ENCODE measurements around the gene AGPAT1.
"Not testable (repeated sequence)": the region's sequence is repeated elsewhere in the genome, so short reads cannot be mapped to it uniquely, and the experiment has no call there.

The AGPAT1 gene

DNA sequence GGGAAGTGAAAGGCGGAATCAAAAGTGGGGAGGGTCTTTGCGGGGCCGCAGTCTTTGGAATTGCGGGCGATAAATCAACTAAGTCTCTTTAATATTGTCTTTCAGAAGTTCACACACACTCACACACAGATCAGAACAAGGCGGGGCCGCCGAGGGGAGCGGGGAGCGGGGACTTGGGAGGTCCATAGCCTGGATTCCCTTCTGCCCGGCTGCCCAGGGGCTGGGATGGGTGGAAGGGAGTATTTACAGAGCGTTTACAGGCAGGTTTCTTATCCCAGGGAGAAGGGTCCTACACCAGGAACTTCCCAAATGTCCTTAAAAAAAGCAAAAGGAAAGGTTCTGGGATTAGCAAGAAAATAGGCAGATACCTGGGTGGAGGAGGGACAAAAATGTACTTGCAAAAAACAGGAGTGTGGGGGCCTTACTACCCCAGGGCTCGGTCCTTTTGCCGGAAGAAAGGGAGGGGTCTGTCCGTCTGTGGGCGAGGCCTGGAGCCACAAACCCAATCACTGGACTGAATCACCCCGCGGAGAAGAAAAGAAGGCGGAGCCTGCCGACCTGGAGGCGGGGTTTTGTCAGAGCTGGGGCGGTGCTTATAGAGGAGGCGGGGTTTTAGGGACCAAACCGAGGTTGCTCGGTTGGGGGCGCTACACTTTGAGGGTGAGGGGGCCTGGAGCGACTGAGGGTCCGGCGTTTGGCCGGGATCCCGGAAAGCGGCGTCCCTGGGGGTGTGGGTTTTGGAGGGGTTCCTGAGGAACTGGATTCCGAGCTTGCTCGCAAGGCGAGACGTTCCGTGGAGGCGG is 27.4 kb downstream of the AGPAT1 start:
- Histone ChIP-seq H3K27ac (ENCODE audit: low read length) (no peak overlapping the region), H3K4me1 (ENCODE audit: control insufficient read depth, insufficient read depth, low read length) (peaks cover 9% of the 10 kb centered on the region), H3K27me3 (ENCODE audit: control insufficient read depth, insufficient read depth, low read length) (no peaks in the 10 kb centered on the region), H3K9me3 (ENCODE audit: control insufficient read depth, insufficient read depth, low read length) (no peaks in the 10 kb centered on the region), H3K36me3 (ENCODE audit: control insufficient read depth, insufficient read depth, low read length) (no peaks in the 10 kb centered on the region), H3K4me3 (ENCODE audit: low read length) (no peak overlapping the region)
- WGBS (ENCODE audit: insufficient coverage, insufficient read length), result no CpG with 5 or more reads among the region's 39 CpGs
- no peak for DNase-seq (ENCODE audit: low read depth, low spot score)

DNA sequence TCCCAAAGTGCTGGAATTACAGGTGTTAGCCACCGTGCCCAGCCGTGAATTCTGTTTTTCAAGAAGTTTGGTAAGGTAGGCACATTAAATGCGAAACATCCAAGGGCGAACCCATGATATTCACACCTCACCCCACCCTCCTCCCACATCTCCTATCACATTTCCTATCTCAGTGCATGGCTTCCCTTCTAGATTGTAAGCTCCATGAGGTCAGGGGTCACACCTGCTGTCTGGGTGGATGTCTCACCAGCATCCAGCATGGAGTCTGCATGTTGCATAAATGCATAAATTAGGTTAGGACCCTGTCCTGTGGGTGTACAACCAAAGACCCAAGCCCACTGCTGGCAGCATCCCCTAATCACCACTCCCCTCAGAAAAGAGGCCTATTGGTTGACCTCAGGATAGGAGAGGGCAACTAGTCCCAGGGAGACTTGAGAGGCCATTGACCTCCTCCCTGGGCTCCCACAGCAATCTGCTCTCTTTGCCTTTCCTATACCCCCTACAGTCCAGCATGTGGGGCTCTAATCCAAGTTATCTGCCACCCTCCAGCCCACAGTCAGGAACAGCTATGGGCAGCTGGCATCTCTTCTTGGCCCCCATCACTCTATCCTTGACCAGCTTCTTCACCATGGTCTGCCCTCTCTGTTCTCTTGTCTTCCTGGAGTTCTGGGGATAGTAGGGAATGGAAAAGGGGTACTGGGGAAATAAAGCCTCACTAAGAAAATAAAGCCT is 28.3 kb downstream of the AGPAT1 start:
- no peak for DNase-seq (ENCODE audit: low read depth, low spot score)
- Histone ChIP-seq H3K27me3 (ENCODE audit: control insufficient read depth, insufficient read depth, low read length) (no peaks in the 10 kb centered on the region), H3K9me3 (ENCODE audit: control insufficient read depth, insufficient read depth, low read length) (no peaks in the 10 kb centered on the region), H3K36me3 (ENCODE audit: control insufficient read depth, insufficient read depth, low read length) (no peaks in the 10 kb centered on the region), H3K4me1 (ENCODE audit: control insufficient read depth, insufficient read depth, low read length) (peaks cover 9% of the 10 kb centered on the region), H3K27ac (ENCODE audit: low read length) (no peak overlapping the region), H3K4me3 (ENCODE audit: low read length) (no peak overlapping the region)
- WGBS (ENCODE audit: insufficient coverage, insufficient read length), result no CpG with 5 or more reads among the region's 4 CpGs

DNA sequence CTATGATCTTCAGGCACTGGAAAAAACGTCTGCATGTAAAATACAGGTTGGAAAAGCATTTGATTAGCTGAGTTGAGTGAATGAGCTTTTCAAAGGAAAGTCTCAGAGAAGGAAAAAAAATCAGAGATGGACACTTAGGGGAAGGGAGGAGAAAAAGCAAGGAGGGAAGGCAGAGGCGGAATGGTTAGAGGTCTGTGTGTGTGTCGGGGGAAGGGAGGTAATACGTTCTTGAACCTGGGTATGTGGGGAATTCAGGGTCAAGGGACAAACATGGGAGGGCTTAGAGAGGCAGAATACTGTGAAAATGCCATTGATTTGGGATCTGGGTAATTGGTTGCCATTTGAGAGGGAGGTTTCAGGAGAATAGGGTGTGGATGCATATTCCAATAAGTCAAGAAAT is 29.2 kb downstream of the AGPAT1 start:
- no peaks in the 10 kb centered on the region for H3K27me3 ChIP-seq (ENCODE audit: control insufficient read depth, insufficient read depth, low read length)
- H3K27ac ChIP-seq (ENCODE audit: low read length), result no peak overlapping the region
- WGBS (ENCODE audit: insufficient coverage, insufficient read length), result no CpG with 5 or more reads among the region's 4 CpGs
- H3K9me3 ChIP-seq (ENCODE audit: control insufficient read depth, insufficient read depth, low read length), result no peaks in the 10 kb centered on the region
- no peak overlapping the region for H3K4me3 ChIP-seq (ENCODE audit: low read length)
- peaks cover 7% of the 10 kb centered on the region for H3K4me1 ChIP-seq (ENCODE audit: control insufficient read depth, insufficient read depth, low read length)
- DNase-seq (ENCODE audit: low read depth, low spot score), result no peak
- H3K36me3 ChIP-seq (ENCODE audit: control insufficient read depth, insufficient read depth, low read length), result no peaks in the 10 kb centered on the region

DNA sequence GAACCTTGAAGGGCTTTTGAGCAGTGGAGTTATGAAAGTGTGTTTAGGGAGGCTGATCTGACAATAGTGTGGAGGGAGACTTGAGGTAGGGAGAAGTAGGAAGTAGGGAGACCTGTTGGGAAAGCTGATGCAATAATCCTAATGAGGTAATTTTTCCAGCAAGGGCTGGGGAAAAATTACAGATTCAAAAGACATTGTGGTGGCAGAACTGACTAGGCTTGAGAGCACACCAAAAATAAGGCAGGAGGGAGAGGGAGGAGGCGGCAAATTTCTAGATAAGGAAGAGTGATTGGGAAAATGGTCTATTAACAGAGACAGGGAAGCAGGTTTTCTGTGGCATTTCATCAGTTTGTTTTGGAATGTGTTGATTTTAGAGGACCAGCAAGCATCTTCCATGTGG is 29.6 kb downstream of the AGPAT1 start:
- WGBS (ENCODE audit: insufficient coverage, insufficient read length), result no CpG with 5 or more reads among the region's 1 CpG

DNA sequence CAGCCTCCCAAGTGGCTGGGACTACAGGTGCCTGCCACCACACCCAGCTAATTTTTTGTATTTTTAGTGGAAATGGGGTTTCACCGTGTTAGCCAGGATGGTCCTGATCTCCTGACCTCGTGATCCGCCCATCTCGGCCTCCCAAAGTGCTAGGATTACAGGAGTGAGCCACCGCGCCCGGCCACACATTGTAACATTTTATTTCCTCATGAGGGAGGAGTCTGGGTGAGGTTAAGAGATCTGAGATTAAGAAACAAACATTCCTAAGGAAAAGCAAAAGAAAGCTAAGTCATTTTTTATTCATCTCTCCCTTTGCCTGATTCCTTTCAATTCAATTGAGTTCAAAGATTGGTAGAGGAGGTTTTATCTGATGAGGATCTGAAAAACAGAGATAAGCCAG is 31.6 kb downstream of the AGPAT1 start:
- not testable (repeated sequence) for H3K4me3 ChIP-seq (ENCODE audit: low read length); H3K27ac ChIP-seq (ENCODE audit: low read length); H3K36me3 ChIP-seq (ENCODE audit: control insufficient read depth, insufficient read depth, low read length); H3K27me3 ChIP-seq (ENCODE audit: control insufficient read depth, insufficient read depth, low read length); H3K9me3 ChIP-seq (ENCODE audit: control insufficient read depth, insufficient read depth, low read length); H3K4me1 ChIP-seq (ENCODE audit: control insufficient read depth, insufficient read depth, low read length); DNase-seq (ENCODE audit: low read depth, low spot score)
- WGBS (ENCODE audit: insufficient coverage, insufficient read length), result no CpG with 5 or more reads among the region's 7 CpGs

More for the DNA sequence above, 29.6 kb downstream of the AGPAT1 start:
- H3K9me3 ChIP-seq (ENCODE audit: control insufficient read depth, insufficient read depth, low read length), result no peaks in the 10 kb centered on the region
- H3K27me3 ChIP-seq (ENCODE audit: control insufficient read depth, insufficient read depth, low read length), result no peaks in the 10 kb centered on the region
- no peak overlapping the region for H3K4me3 ChIP-seq (ENCODE audit: low read length)
- DNase-seq (ENCODE audit: low read depth, low spot score), result no peak
- no peaks in the 10 kb centered on the region for H3K36me3 ChIP-seq (ENCODE audit: control insufficient read depth, insufficient read depth, low read length)
- peaks cover 6% of the 10 kb centered on the region for H3K4me1 ChIP-seq (ENCODE audit: control insufficient read depth, insufficient read depth, low read length)
- no peak overlapping the region for H3K27ac ChIP-seq (ENCODE audit: low read length)

DNA sequence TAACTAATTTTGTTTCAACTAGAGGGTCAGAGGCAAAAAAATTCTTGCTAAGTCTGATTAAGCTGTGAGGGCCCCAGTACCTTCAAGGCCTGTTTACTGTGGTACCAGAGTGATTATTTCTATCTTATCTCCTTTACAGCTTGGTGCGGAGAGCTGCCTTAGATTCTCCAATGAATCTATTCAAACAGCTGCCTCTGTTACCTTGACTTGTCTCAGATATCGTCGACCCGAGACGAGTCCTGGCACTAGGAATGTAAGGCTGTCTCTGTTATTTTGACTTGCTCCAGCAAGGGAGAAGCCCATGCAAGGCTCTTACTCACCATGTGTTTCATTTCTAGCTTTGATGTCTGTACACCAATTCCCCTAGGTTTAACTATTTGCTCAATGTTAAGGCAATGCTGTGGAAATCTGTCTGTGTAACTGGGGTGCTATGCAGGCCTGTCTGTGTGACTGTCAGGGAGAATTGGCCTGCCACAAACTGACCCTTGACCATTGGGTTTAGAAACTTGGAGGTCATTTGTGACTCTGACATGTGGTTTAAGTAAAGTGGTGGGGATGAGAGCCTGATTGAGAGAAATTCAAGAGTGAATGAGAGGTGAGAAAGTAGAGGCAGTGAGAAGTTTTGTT is 35.4 kb downstream of the AGPAT1 start:
- Histone ChIP-seq H3K27ac (ENCODE audit: low read length) (no peak overlapping the region), H3K27me3 (ENCODE audit: control insufficient read depth, insufficient read depth, low read length) (no peaks in the 10 kb centered on the region), H3K4me3 (ENCODE audit: low read length) (no peak overlapping the region), H3K36me3 (ENCODE audit: control insufficient read depth, insufficient read depth, low read length) (no peaks in the 10 kb centered on the region), H3K4me1 (ENCODE audit: control insufficient read depth, insufficient read depth, low read length) (no peaks in the 10 kb centered on the region), H3K9me3 (ENCODE audit: control insufficient read depth, insufficient read depth, low read length) (no peaks in the 10 kb centered on the region)
- WGBS (ENCODE audit: insufficient coverage, insufficient read length), result no CpG with 5 or more reads among the region's 5 CpGs
- DNase-seq (ENCODE audit: low read depth, low spot score), result no peak

DNA sequence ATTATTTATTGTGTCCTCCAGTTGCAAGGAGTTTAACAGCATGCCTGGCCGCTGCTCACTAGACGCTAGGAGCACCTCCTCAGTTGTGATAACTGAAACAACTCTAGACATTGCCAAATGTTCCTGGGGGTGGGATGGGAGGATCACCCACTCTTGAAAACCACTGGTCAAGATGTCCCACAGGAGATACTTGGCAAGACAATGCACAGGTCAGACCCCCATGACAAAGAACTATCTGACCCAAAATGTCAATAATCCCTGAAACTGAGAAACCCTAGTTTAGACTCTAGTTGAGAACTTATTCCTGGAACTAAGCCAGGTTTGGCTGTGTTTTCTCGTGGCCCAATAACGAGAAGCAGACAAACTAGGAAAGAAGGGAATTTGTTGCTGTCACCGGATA is 36.3 kb downstream of the AGPAT1 start:
- WGBS (ENCODE audit: insufficient coverage, insufficient read length), result no CpG with 5 or more reads among the region's 5 CpGs
- no peaks in the 10 kb centered on the region for H3K36me3 ChIP-seq (ENCODE audit: control insufficient read depth, insufficient read depth, low read length)

DNA sequence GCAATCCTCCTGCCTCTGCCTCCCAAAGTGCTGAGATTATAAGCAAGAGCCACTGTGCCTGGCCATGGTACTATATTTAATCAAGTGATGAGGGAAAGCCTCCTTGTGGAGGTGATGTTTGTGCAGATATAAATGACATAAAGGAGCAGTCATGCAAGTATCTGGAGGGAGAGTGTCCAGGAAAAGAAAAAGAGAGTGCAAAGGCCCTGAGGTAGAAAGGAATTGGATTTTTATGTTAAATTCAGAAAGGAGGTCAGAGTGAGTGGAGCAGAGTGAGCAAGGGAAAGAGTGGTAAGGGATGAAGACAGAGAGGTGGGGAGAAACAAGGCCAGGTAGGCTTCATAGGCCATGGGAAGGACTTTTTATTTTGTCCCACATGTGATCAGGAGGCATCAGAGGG is 38.4 kb downstream of the AGPAT1 start:
- Histone ChIP-seq H3K4me1 (ENCODE audit: control insufficient read depth, insufficient read depth, low read length) (no peaks in the 10 kb centered on the region), H3K36me3 (ENCODE audit: control insufficient read depth, insufficient read depth, low read length) (no peaks in the 10 kb centered on the region), H3K27me3 (ENCODE audit: control insufficient read depth, insufficient read depth, low read length) (no peaks in the 10 kb centered on the region), H3K4me3 (ENCODE audit: low read length) (no peak overlapping the region), H3K9me3 (ENCODE audit: control insufficient read depth, insufficient read depth, low read length) (no peaks in the 10 kb centered on the region), H3K27ac (ENCODE audit: low read length) (no peak overlapping the region)
- no peak for DNase-seq (ENCODE audit: low read depth, low spot score)

More for the DNA sequence above, 36.3 kb downstream of the AGPAT1 start:
- no peak for DNase-seq (ENCODE audit: low read depth, low spot score)
- no peak overlapping the region for H3K27ac ChIP-seq (ENCODE audit: low read length)
- H3K27me3 ChIP-seq (ENCODE audit: control insufficient read depth, insufficient read depth, low read length), result no peaks in the 10 kb centered on the region
- no peaks in the 10 kb centered on the region for H3K4me1 ChIP-seq (ENCODE audit: control insufficient read depth, insufficient read depth, low read length)
- no peak overlapping the region for H3K4me3 ChIP-seq (ENCODE audit: low read length)
- no peaks in the 10 kb centered on the region for H3K9me3 ChIP-seq (ENCODE audit: control insufficient read depth, insufficient read depth, low read length)

DNA sequence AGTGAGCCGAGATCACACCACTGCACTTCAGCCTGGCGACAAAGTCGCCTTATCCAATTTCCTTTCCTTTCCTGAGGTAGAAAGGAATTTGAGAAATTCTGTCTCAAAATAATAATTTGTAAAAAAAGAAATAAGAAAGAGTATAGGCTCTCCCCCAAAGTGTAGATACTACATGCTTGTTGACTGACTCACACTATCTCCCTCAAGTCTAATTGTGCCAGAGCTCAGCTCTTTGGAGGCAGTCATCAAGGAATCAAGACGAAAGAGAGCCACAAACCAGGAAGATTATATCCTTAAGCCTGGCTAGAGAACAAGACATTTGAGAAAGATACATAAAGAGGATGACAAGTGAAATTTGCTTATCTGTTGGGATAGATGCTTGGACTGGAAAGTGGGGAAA is 42.1 kb downstream of the AGPAT1 start:
- Histone ChIP-seq H3K9me3 (ENCODE audit: control insufficient read depth, insufficient read depth, low read length) (no peaks in the 10 kb centered on the region), H3K4me3 (ENCODE audit: low read length) (no peak overlapping the region), H3K4me1 (ENCODE audit: control insufficient read depth, insufficient read depth, low read length) (no peaks in the 10 kb centered on the region), H3K36me3 (ENCODE audit: control insufficient read depth, insufficient read depth, low read length) (no peaks in the 10 kb centered on the region), H3K27me3 (ENCODE audit: control insufficient read depth, insufficient read depth, low read length) (no peaks in the 10 kb centered on the region), H3K27ac (ENCODE audit: low read length) (no peak overlapping the region)
- DNase-seq (ENCODE audit: low read depth, low spot score), result no peak
- no CpG with 5 or more reads among the region's 4 CpGs for WGBS (ENCODE audit: insufficient coverage, insufficient read length)

DNA sequence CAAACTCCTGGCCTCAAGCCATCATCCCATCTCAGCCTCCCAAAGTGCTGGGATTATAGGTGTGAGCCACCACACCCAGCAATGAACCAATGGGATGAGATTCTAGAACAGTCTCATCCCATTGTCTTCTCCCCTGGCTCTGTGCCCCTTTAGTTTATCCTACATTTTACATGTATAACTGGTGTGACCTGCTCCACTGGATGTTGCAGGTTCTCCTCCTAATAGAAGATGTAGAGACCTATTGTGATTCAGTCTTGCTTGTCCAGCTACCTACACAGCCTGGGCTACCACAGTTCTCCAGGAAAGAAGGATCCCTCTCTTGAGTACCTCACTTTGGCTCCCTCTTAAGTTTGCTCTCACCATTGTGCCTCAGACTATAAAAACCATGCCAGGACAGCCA is 43.8 kb downstream of the AGPAT1 start:
- Histone ChIP-seq H3K4me3 (ENCODE audit: low read length) (no peak overlapping the region), H3K36me3 (ENCODE audit: control insufficient read depth, insufficient read depth, low read length) (no peaks in the 10 kb centered on the region), H3K4me1 (ENCODE audit: control insufficient read depth, insufficient read depth, low read length) (no peaks in the 10 kb centered on the region), H3K27ac (ENCODE audit: low read length) (no peak overlapping the region), H3K27me3 (ENCODE audit: control insufficient read depth, insufficient read depth, low read length) (no peaks in the 10 kb centered on the region), H3K9me3 (ENCODE audit: control insufficient read depth, insufficient read depth, low read length) (no peaks in the 10 kb centered on the region)
- DNase-seq (ENCODE audit: low read depth, low spot score), result no peak
